ENCODE measurements around the gene PADI6.

Gene PADI6

GRCh38 chr1:17400725-17401341 lies 28.8 kb downstream of the PADI6 start:
- Histone ChIP-seq H3K27ac (ENCODE audit: low read depth, low read length) (no peak overlapping the region), H3K36me3 (ENCODE audit: control insufficient read depth, low read length) (peaks cover 1% of the 10 kb centered on the region), H3K4me2 (ENCODE audit: low read length) (no peak overlapping the region), H3K4me1 (ENCODE audit: control insufficient read depth, low read length) (no peaks in the 10 kb centered on the region), H3K9me2 (replicated peaks; ENCODE audit: control insufficient read depth, low read length) (no peaks in the 10 kb centered on the region), H3K9me3 (ENCODE audit: control insufficient read depth, insufficient read depth, low read length) (no peaks in the 10 kb centered on the region), H4K20me1 (ENCODE audit: control insufficient read depth, insufficient read depth, low read depth, low read length) (peaks cover 2% of the 10 kb centered on the region; the same call in 1 of the 2 replicates), H3K4me3 (ENCODE audit: low read length) (no peak overlapping the region), H3K27me3 (ENCODE audit: control insufficient read depth, low read length) (no peaks in the 10 kb centered on the region), H3F3A (ENCODE audit: control insufficient read depth, insufficient read depth) (no peaks in the 10 kb centered on the region), H3K79me2 (ENCODE audit: control insufficient read depth, low read length) (no peaks in the 10 kb centered on the region)
- no peak for TF ChIP-seq EZH2phosphoT487 (IDR thresholded peaks at IDR 0.05; ENCODE audit: borderline replicate concordance, low read length)

- no peak overlapping the region for H3K4me2 ChIP-seq (ENCODE audit: low read length)
- peaks cover 4% of the 10 kb centered on the region; the same call in 1 of the 2 replicates for H3F3A ChIP-seq (ENCODE audit: control insufficient read depth, insufficient read depth)
- H3K36me3 ChIP-seq (ENCODE audit: control insufficient read depth, low read length): peaks cover 8% of the 10 kb centered on the region
- H3K9me2 ChIP-seq (replicated peaks; ENCODE audit: control insufficient read depth, low read length): no peaks in the 10 kb centered on the region
- H3K27me3 ChIP-seq (ENCODE audit: control insufficient read depth, low read length): no peaks in the 10 kb centered on the region
- no peak overlapping the region for H3K27ac ChIP-seq (ENCODE audit: low read depth, low read length)
- no peaks in the 10 kb centered on the region for H3K4me1 ChIP-seq (ENCODE audit: control insufficient read depth, low read length)
- no peaks in the 10 kb centered on the region for H3K79me2 ChIP-seq (ENCODE audit: control insufficient read depth, low read length)
- H3K9me3 ChIP-seq (ENCODE audit: control insufficient read depth, insufficient read depth, low read length): no peaks in the 10 kb centered on the region
- H3K4me3 ChIP-seq (ENCODE audit: low read length): no peak overlapping the region
- H4K20me1 ChIP-seq (ENCODE audit: control insufficient read depth, insufficient read depth, low read depth, low read length): peaks cover 4% of the 10 kb centered on the region; the same call in 1 of the 2 replicates
- TF ChIP-seq CTCF (IDR thresholded peaks at IDR 0.05; ENCODE audit: low read depth, low read length, poor library complexity, severe bottlenecking): no peak
- TF ChIP-seq EZH2phosphoT487 (IDR thresholded peaks at IDR 0.05; ENCODE audit: borderline replicate concordance, low read length): no peak
Measured at GRCh38 chr1:17401841-17402240, 29.8 kb downstream of the PADI6 start.

- no peaks in the 10 kb centered on the region for H3K9me2 ChIP-seq (replicated peaks; ENCODE audit: control insufficient read depth, low read length)
- no peaks in the 10 kb centered on the region for H3K27me3 ChIP-seq (ENCODE audit: control insufficient read depth, low read length)
- TF ChIP-seq EZH2phosphoT487 (IDR thresholded peaks at IDR 0.05; ENCODE audit: borderline replicate concordance, low read length) (no peak), CTCF (IDR thresholded peaks at IDR 0.05; ENCODE audit: low read depth, low read length, poor library complexity, severe bottlenecking) (no peak)
- no peaks in the 10 kb centered on the region for H3K79me2 ChIP-seq (ENCODE audit: control insufficient read depth, low read length)
- 0 out of 2 replicates have a peak, but pooled peaks cover 4% of the 10 kb centered on the region for H4K20me1 ChIP-seq (ENCODE audit: control insufficient read depth, insufficient read depth, low read depth, low read length)
- no peak overlapping the region for H3K4me3 ChIP-seq (ENCODE audit: low read length)
- H3K4me2 ChIP-seq (ENCODE audit: low read length): no peak overlapping the region
- H3F3A ChIP-seq (ENCODE audit: control insufficient read depth, insufficient read depth): peaks cover 4% of the 10 kb centered on the region; the same call in 1 of the 2 replicates
- peaks cover 18% of the 10 kb centered on the region for H3K36me3 ChIP-seq (ENCODE audit: control insufficient read depth, low read length)
- H3K9me3 ChIP-seq (ENCODE audit: control insufficient read depth, insufficient read depth, low read length): no peaks in the 10 kb centered on the region
- H3K4me1 ChIP-seq (ENCODE audit: control insufficient read depth, low read length): no peaks in the 10 kb centered on the region
- no peak overlapping the region for H3K27ac ChIP-seq (ENCODE audit: low read depth, low read length)
Measured at GRCh38 chr1:17403081-17403480, 31.1 kb downstream of the PADI6 start.

GRCh38 chr1:17404034-17404684 lies 32.2 kb downstream of the PADI6 start:
- H3K4me3 ChIP-seq (ENCODE audit: low read length): no peak overlapping the region

More at GRCh38 chr1:17404034-17404684, 32.2 kb downstream of the PADI6 start:
- peaks cover 9% of the 10 kb centered on the region; the same call in 1 of the 2 replicates for H3F3A ChIP-seq (ENCODE audit: control insufficient read depth, insufficient read depth)
- 0 out of 2 replicates have a peak, but pooled peaks cover 7% of the 10 kb centered on the region for H4K20me1 ChIP-seq (ENCODE audit: control insufficient read depth, insufficient read depth, low read depth, low read length)
- no peaks in the 10 kb centered on the region for H3K9me2 ChIP-seq (replicated peaks; ENCODE audit: control insufficient read depth, low read length)
- TF ChIP-seq CTCF (IDR thresholded peaks at IDR 0.05; ENCODE audit: low read depth, low read length, poor library complexity, severe bottlenecking): no peak
- TF ChIP-seq EZH2phosphoT487 (IDR thresholded peaks at IDR 0.05; ENCODE audit: borderline replicate concordance, low read length): no peak
- no peak overlapping the region for H3K4me2 ChIP-seq (ENCODE audit: low read length)
- H3K79me2 ChIP-seq (ENCODE audit: control insufficient read depth, low read length): no peaks in the 10 kb centered on the region
- no peaks in the 10 kb centered on the region for H3K27me3 ChIP-seq (ENCODE audit: control insufficient read depth, low read length)
- no peaks in the 10 kb centered on the region for H3K9me3 ChIP-seq (ENCODE audit: control insufficient read depth, insufficient read depth, low read length)
- H3K36me3 ChIP-seq (ENCODE audit: control insufficient read depth, low read length): peaks cover 29% of the 10 kb centered on the region
- no peaks in the 10 kb centered on the region for H3K4me1 ChIP-seq (ENCODE audit: control insufficient read depth, low read length)
- no peak overlapping the region for H3K27ac ChIP-seq (ENCODE audit: low read depth, low read length)
